HG03342 (cell line): ENCODE measurements around the gene CALHM2.
"Not testable (repeated sequence)": the region's sequence is repeated elsewhere in the genome, so short reads cannot be mapped to it uniquely, and the experiment has no call there.

Source experiments
- ATAC-seq: cut with Tn5 transposase; IDR thresholded peaks from one replicate; pipeline ENCODE4 v1.9.1; 2021; ENCODE audit warnings: mild to moderate bottlenecking, moderate library complexity; ENCODE audit not compliant: unreplicated experiment

Gene CALHM2, protein sequence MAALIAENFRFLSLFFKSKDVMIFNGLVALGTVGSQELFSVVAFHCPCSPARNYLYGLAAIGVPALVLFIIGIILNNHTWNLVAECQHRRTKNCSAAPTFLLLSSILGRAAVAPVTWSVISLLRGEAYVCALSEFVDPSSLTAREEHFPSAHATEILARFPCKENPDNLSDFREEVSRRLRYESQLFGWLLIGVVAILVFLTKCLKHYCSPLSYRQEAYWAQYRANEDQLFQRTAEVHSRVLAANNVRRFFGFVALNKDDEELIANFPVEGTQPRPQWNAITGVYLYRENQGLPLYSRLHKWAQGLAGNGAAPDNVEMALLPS

DNA sequence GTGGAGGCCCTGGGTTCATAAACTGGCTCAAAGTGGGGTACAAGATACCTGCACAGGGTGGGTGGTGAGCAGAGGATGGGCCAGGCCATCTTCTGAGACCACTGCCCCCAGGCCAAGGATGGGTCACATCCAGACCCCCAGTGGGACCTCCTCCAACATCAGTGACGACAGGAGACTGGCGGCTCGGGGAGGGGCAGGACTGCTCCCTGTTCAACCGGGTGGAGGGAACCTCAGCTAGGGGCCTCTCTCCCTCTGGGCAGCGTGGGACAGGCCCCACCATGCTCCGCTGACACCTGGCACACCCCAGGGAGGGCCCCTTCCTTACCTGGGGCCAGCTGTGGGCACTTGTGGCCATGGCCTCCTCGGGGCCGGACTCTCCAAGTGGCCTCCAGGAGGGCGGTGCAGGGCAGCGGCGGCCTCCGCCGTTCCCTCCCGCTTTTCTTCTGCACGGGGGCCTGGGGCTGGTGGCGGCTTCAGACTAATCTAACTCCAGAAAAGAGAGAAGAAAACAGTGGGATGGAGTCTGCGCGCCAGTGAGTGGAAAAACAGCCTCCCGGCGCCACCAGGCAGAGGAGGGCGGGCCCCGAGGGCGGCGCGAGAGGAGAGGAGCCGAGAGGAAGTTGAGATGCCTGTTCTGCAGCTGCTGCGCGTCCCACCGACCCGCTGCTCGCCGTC lies at the start of gene CALHM2:
CALHM2 (minus strand) TSS at position 540 of the 675 bp plus-strand sequence. CDS start 2,429 bp downstream, outside the sequence.
- ATAC-seq, result peak; percentile 72

GRCh38 chr10:103501186-103501585 lies 49.0 kb upstream of the CALHM2 start:
- ATAC-seq, result no peak

DNA sequence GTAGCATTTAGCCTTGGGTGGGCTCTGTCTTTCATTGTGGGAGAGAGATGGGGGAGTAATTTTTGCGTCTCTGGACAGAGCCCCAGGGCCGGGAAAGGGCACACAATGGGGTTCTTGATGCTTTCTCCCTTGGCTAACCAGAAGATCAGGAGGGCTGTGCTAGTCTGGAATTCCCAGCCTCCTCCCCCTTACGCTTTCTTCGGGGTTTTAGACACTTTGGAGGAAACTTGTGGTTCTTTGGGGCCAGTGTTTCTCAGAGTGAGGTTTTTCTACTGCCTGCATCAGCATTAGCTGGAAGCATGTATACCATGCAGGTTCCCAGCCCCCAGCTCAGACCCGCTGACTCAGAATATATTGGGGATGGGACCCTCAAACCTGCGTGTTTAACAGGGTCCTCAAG lies 48.3 kb upstream of the CALHM2 start:
- no peak for ATAC-seq

- ATAC-seq, result no peak
Observed at GRCh38 chr10:103499881-103500280, 47.7 kb upstream of the CALHM2 start.

DNA sequence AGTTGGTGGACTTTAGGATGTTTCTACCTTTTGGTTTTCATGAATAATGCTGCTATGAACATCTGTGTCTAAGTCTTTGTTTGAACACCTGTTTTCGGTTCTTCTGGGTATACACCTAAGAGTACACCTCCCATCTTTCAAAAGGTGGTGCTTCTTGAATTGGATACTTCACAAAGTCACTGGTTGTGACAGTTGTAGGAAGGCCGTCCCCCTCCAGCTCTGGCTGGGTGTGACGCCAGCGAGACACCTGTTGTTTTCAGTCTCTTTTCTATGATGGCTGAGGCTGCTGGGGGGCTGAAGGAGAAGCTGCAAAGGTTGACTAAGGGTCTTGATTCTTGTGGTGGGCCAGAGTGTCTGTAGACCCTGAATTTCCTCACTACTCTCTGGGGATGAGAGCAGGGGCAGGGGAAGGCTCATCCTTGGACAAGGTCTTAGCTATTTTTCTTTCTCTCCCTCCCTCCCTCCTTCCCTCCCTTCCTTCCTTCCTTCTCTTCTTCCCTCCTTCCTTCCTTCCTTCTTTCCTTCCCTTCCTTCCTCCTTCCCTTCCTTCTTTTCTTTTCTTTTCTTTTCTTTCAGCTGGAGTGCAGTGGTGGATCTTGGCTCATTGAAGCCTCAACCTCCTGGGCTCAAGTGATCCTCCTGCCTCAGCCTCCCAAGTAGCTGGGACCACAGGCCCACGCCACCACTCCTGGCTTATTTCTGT lies 46.9 kb upstream of the CALHM2 start:
- ATAC-seq, result no peak

- ATAC-seq, result no peak
Observed at GRCh38 chr10:103497161-103497915, 45.2 kb upstream of the CALHM2 start.

GRCh38 chr10:103495321-103495720 lies 43.2 kb upstream of the CALHM2 start:
- no peak for ATAC-seq

- ATAC-seq, result no peak
Observed at GRCh38 chr10:103493916-103494877, 42.0 kb upstream of the CALHM2 start.

DNA sequence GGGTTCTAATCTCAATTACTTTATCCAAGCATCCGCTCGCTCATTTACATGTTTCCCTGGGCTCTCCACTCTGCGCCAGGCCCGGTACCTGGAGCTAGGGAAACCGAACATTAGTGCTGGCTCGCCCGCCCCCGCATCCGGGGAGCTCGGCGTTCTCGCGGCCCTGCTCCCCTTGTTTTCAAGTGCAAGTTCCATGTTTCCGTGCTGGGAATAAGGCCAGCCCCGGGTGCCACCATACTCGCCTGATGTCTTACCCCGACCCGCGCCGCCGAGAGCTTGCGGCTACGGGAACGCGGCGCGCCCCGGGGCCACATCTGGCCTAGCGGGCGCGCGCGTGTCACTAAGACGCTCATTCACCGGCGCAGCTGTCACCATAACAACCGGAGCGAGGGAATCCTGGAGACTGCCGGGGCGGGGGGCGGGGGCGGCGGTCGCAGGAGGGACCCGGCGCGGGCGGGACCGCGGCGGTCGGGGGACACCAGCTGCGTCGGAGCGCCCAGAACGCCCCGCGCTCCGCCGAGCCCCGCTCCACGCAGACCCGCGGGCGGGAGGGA lies 41.3 kb upstream of the CALHM2 start, which contains the start of gene NEURL1:
NEURL1 (plus strand) TSS at position 344 of the 554 bp plus-strand sequence. CDS start 683 bp downstream, outside the sequence.
- no peak for ATAC-seq

- ATAC-seq, result no peak
Observed at GRCh38 chr10:103492655-103493261, 40.6 kb upstream of the CALHM2 start.

DNA sequence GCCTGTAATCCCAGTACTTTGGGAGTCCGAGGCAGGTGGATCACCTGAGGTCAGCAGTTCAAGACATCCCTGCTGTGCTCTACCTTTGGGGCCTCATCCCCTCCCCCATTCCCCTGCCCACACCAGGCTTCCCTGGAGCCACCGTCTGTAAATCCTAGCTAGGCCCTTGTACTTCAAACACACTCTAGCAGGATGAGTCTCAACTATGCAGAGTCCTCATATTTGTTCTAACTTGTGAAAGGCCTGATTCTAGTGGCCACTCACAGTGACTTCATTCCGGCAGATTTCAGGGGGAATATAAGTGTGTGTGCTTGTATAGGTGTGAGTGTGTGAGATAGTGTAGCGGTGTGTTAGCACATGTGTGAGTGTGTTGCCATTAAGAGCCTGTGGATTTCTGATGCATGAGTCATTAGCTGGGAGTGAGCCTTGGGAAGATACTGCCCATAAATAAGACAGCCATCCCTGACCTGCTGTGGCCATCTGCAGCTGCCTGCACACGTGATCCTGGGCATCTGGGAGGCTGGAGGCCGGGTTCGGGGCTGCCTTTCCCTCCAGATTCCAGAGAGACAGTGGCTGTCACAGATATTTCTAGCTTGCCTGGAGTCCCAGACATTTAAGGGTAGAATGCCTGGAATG lies 39.7 kb upstream of the CALHM2 start:
- no peak for ATAC-seq

GRCh38 chr10:103490986-103491314 lies 38.8 kb upstream of the CALHM2 start:
- ATAC-seq, result peak; percentile 11

GRCh38 chr10:103487410-103487708 lies 35.2 kb upstream of the CALHM2 start:
- no peak for ATAC-seq

- ATAC-seq, result not testable (repeated sequence)
Observed at GRCh38 chr10:103486635-103487409, 34.7 kb upstream of the CALHM2 start.

DNA sequence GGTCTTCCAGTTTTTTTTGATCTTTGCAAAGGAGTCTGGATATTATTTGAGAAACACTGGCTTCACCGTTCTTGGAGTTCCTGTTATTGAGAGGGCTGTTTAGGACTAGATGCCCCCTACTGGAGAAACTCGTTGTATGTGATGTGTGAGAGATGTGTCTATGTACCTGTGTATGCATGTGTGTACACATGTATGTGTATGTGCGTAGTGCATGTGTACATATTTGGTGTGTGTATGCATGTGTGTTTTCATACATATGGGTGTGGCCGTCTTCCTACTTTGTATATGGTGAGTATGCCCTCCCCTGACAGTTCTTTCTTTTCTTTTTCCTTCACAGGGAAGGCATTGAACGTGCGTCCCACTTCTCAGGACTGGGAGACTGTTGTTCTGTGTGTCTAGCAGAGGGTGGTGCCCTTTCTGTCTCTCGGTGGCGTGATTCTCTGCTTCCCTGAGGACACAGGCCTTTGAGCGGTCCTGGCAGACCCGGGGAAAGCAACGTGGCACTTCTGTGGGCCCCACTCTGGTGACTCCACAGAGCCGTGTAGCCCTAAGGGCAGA lies 29.9 kb upstream of the CALHM2 start:
- ATAC-seq, result peak; percentile 69

GRCh38 chr10:103480521-103480920 lies 28.4 kb upstream of the CALHM2 start:
- ATAC-seq, result no peak

- ATAC-seq, result no peak
Observed at GRCh38 chr10:103479135-103479534, 27.0 kb upstream of the CALHM2 start, which contains the start of gene CALHM3. CALHM3 (minus strand) TSS chr10:103479240; CDS start chr10:103479032, 208 bp downstream.

- no peak for ATAC-seq
Observed at GRCh38 chr10:103478671-103479070, 26.5 kb upstream of the CALHM2 start.
